ENCODE data around the gene STARD3NL. TPM values are rescaled to one million over a fixed set of nuclear protein-coding genes. Genes with fewer than 3 reads are reported as not detected.

STARD3NL gene
- polyA plus RNA-seq, 1 experiment = 25.8 TPM

GRCh38 chr7:38187794-38188440 is 9.9 kb downstream of the STARD3NL start:
- POLR2A ChIA-PET = no interaction called here
- Histone ChIP-seq H3K36me3 (ENCODE audit: control insufficient read depth, insufficient read depth, low read length) (no peaks in the 10 kb centered on the region; the same call in 1 of the 2 replicates), H3K27me3 (ENCODE audit: control insufficient read depth, insufficient read depth, low read length) (no peaks in the 10 kb centered on the region), H3K4me3 (ENCODE audit: low read depth, low read length) (no peak overlapping the region)
- DNase-seq (ENCODE audit: low read depth) = no peak
- CTCF ChIA-PET = interaction anchor here (4.2 kb wide), 1 partner anchor 28 kb away, joined by 24 read pairs; no protein-coding TSS in a partner anchor
- no peak for TF ChIP-seq CTCF (IDR thresholded peaks at IDR 0.05; ENCODE audit: insufficient read depth, low read depth, low read length)

- TF ChIP-seq CTCF (IDR thresholded peaks at IDR 0.05; ENCODE audit: insufficient read depth, low read depth, low read length) = no peak
- Histone ChIP-seq H3K36me3 (ENCODE audit: control insufficient read depth, insufficient read depth, low read length) (no peaks in the 10 kb centered on the region), H3K27me3 (ENCODE audit: control insufficient read depth, insufficient read depth, low read length) (no peaks in the 10 kb centered on the region), H3K4me3 (ENCODE audit: low read depth, low read length) (no peak overlapping the region)
- DNase-seq (ENCODE audit: low read depth) = no peak
- POLR2A ChIA-PET = no interaction called here
- CTCF ChIA-PET = no interaction called here
These were observed 11.3 kb downstream of the STARD3NL start for GRCh38 chr7:38189231-38189938.

- no peaks in the 10 kb centered on the region for H3K27me3 ChIP-seq (ENCODE audit: control insufficient read depth, insufficient read depth, low read length)
- CTCF ChIA-PET = no interaction called here
- DNase-seq (ENCODE audit: low read depth) = no peak
- POLR2A ChIA-PET = no interaction called here
- no peak overlapping the region for H3K4me3 ChIP-seq (ENCODE audit: low read depth, low read length)
- no peak for TF ChIP-seq CTCF (IDR thresholded peaks at IDR 0.05; ENCODE audit: insufficient read depth, low read depth, low read length)
- no peaks in the 10 kb centered on the region for H3K36me3 ChIP-seq (ENCODE audit: control insufficient read depth, insufficient read depth, low read length)
These were observed 12.0 kb downstream of the STARD3NL start for GRCh38 chr7:38190011-38190410.

- ChIA-PET POLR2A (no interaction called here), CTCF (interaction anchor here (1.0 to 1.3 kb wide), 4 partner anchors 9 to 144 kb away, joined by 3 to 5 read pairs (median 4); no protein-coding TSS in a partner anchor)
- no peak for DNase-seq (ENCODE audit: low read depth)
- Histone ChIP-seq H3K27me3 (ENCODE audit: control insufficient read depth, insufficient read depth, low read length) (no peaks in the 10 kb centered on the region), H3K4me3 (ENCODE audit: low read depth, low read length) (no peak overlapping the region), H3K36me3 (ENCODE audit: control insufficient read depth, insufficient read depth, low read length) (no peaks in the 10 kb centered on the region)
- TF ChIP-seq CTCF (IDR thresholded peaks at IDR 0.05; ENCODE audit: insufficient read depth, low read depth, low read length) = no peak
These were observed 13.7 kb downstream of the STARD3NL start for GRCh38 chr7:38191791-38192190.

- Histone ChIP-seq H3K27me3 (ENCODE audit: control insufficient read depth, insufficient read depth, low read length) (no peaks in the 10 kb centered on the region), H3K36me3 (ENCODE audit: control insufficient read depth, insufficient read depth, low read length) (no peaks in the 10 kb centered on the region), H3K4me3 (ENCODE audit: low read depth, low read length) (no peak overlapping the region)
- TF ChIP-seq CTCF (IDR thresholded peaks at IDR 0.05; ENCODE audit: insufficient read depth, low read depth, low read length) = no peak
- ChIA-PET CTCF (interaction anchor here (1.3 to 2.3 kb wide), 2 partner anchors 23 to 143 kb away, joined by 3 to 7 read pairs; no protein-coding TSS in a partner anchor), POLR2A (no interaction called here)
- DNase-seq (ENCODE audit: low read depth) = no peak
These were observed 14.3 kb downstream of the STARD3NL start for GRCh38 chr7:38192327-38192726.

Data from BJ (cell line).